HG02623 (cell line): ENCODE results near the gene DHX38.
A peak's percentile ranks its signal among the peaks of the same experiment; 100 is the strongest.

Experiments
- ATAC-seq: cut with Tn5 transposase; IDR thresholded peaks from one replicate; pipeline ENCODE4 v1.9.1; 2021; ENCODE audit warnings: moderate library complexity; ENCODE audit not compliant: unreplicated experiment

DHX38 gene

DNA sequence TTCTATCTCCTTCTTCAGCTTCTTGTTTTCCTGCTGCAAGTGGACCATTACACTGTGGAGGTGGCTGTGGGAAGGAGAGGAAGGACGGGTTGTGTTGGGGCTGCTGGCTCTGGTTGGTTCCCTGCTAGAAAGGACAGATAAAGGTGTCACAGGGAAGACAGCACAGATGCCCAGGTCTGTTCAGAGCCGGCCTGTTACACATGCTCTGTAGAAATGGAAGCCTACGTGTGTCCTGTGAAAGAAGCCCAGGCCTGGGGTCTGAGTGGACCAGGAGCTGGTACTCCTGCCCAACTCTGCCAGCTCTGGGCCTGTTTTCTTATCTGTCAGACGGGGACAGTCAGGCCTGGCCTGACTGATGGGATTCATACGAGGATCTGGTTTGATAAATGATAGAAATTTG is 26.4 kb downstream of the DHX38 start:
- ATAC-seq: no peak

- no peak for ATAC-seq
These were observed 28.7 kb downstream of the DHX38 start for GRCh38 chr16:72122308-72122707.

GRCh38 chr16:72122916-72123315 is 29.3 kb downstream of the DHX38 start:
- ATAC-seq: no peak

GRCh38 chr16:72123426-72123825 is 29.8 kb downstream of the DHX38 start:
- ATAC-seq: no peak

GRCh38 chr16:72124148-72124547 is 30.5 kb downstream of the DHX38 start:
- no peak for ATAC-seq

DNA sequence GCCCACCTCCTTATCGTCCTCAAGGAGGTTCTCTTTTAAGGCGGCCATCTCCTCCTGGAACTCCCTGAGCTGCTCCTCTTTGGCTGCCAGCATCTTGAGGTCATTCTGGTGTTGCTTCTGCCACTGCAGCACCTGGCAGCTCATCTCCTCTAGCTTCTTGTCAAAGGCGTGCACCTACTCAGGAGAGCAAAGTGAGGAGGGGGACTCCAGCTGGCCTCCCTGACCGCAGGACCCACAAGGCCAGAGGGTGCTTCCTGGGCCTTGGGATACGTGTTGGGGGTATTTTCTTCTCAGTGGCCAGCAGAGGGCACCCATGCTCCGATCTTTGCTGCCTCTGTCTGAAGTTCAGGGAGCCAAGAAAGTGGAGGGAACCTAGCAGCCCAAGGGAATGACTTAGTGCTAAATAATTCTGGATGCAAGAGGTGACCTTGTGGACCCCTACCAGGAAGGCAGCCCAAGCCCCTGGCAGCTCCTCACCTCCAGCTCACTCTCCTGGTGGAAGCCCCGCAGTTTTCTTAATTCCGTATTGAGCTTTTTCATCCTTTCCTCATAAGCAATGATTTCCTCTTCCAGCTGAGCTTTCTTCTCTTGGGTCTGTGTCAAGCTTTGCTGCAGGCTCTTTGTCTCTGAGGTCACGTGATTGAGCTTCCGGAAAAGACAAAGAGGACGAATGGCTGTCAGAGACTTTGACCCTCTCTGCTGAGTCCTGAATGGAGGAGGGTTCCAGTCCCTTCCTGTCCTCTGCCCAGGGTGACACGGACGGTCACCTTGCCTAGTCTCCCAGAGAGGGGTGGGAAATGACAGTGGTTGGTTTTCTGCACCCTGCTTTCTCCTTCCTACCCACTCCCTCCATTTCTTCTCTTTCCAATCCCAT is 31.4 kb downstream of the DHX38 start:
- peak; percentile 53 for ATAC-seq

DNA sequence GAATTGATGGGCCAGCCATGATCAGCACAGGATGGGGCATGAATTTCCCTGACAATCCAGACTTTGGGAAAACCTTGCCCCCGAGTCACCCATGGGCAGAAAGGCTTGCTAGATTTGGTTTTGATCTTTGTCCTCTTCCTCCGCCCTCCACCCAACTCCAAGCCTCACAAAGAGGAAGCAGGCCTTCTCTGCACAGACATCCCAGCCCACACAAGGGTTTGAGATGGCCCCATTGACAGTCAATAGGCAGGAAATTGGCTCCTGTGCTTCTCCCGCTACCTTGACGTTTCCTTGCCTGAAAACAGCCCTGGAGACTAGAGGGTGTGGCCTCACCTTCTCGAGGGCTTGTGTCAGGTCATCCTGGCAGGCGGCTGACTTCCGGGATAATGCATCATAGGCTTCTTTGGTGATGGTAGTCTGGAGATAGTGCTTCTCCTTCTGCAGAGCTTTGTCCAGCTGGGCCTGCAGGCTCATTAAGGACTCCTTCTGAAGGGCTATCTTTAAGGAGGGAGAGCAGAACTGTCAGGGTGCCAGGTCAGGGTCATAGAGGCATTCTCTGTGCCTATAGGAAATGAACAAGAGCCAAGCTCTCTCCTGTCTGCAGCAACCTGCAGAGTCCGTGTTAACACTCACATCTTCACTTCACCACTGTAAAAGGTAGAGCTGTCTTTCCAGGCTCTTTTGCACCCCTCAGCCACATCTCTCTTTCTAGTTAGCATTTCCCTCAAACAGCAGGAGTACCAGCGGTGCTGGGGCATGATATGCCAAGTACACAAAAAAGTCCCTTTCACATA is 32.2 kb downstream of the DHX38 start:
- no peak for ATAC-seq

DNA sequence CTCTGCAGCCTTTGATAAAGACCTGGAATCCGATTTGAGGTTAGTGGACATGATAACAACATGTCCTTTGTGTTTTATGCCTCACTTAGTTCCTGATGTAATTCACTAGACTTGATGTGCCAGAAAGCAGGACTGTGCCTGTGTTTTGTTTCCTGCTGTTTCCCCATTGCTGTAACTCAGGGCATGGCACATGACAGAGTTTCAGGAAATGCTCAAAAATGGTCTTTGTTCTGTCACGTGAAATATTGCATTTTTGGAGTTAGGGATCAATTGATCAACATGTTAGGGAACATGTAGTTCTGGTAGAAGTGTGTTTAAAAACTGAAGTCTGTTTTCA is 32.8 kb downstream of the DHX38 start:
- no peak for ATAC-seq

DNA sequence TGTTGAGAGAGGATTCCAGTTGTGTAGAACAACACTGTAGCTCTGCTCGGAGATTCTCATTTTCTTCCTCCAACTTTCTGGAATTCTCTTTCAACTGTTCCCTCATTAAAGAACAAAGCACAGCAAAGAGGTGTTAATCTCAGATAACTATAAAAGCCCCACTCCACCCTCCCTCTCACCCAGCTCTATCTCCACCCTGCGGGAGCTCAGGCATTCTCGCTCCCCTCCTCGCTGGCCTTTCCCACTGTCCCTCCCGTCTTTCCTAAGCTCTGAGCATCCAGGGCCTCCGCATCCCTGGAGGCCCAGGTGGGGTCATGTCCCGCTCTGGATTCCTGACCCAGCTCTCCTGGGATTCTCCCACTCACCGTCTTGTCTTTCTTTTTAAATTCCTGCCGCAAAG is 35.1 kb downstream of the DHX38 start:
- no peak for ATAC-seq

DNA sequence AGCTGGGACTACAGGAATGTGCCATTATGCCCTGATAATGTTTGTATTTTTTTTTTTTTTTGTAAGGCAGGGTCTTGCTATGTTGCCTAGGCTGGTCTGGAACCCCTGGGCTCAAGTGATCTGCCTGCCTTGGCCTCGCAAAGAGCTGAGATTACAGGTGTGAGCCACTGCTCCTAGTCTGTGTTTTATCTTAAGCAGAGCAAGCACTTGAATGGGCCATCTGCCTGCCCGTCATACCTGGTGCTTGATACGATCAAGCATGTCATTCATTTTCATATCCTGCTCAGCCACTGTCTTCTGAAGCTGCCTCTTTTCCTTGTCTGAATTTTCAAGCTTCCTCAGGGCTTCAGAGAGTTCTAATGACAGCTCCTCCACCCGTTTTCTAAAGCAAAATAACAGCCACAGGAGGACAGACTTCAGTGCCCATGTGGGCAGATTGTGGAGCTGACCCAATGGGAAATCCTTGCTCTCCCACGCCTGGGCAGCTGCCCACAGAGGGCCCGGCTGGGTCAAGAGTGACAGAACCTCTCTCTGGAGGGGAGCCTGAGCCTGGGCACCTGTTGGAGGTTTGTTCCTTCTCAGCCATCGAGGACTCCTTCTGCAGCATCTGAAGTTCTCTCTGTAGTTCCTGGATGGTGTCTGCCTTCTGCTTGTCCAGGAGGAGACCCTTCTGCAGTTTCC is 36.5 kb downstream of the DHX38 start:
- no peak for ATAC-seq

DNA sequence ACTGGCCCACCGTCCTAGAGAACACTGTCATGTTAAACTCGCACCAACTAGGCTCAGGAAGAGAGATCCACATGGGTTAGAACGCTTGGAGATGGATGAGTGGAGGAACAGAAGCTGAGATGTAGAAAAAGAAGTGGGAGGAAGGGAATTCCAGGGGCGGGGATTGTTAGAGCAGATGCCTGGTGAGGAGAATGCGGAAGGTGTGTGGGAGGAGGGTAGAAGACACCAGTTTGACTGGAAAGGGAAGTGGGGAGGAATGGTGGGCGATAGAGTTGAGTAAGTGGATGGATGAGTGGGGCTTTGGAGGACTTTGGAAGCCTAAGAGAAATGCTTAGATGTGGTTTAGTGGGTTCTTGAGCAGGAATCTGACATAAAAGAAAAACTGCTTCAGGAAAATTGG is 37.4 kb downstream of the DHX38 start:
- no peak for ATAC-seq

DNA sequence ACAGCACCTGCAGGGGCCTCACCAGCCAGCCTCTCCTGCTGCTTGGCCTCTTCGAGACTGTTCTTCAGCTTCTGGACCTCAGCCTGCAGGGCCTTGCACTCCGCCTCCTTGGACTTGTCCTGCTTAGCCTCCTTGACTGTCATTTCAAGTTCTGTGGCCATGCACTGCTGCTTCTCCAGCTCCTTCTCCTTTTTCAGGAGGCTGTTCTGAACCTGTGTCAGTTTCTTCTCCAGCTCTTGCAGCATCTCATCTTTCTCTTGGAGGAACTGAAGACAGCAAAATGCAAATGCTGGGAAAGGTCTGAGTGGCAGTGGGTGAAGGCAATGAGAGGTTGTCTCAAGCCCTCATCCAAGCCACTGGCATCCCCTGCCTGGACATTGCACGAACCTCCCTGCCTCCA is 39.1 kb downstream of the DHX38 start:
- ATAC-seq: no peak

GRCh38 chr16:72134507-72134906 is 40.9 kb downstream of the DHX38 start:
- no peak for ATAC-seq

DNA sequence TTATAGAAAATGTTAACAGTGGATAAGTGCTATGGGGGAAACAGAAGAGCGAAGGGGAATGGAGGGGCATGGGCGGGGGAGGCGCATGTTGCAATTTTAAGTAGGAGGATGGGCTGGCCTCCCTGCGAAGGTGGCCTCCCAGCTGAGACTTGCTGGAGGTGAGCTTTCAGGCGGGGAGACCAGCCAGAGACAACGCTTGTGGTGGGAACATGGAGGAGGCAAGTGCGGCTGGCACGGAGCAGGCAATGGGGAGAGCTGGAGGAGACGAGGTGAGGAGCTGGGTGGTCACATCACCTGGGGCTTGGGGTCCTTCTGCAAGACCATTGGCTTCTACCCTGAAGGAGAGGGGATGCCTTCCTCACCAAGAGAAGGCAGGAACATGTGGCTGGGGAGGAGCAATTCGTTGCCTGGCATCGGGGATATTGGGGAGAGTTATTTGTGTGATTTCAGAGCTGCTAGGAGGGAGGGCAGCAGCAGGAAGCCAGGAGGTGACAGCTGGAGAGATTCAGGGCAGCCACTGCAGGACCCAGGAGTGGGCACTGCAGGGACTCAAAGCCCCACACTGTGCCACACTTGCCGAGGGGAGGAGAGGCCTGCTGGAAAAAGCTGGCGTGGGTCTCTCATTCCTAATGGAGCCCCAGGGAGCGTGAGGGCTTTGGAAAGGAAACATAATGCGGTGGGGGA is 43.9 kb downstream of the DHX38 start:
- no peak for ATAC-seq

DNA sequence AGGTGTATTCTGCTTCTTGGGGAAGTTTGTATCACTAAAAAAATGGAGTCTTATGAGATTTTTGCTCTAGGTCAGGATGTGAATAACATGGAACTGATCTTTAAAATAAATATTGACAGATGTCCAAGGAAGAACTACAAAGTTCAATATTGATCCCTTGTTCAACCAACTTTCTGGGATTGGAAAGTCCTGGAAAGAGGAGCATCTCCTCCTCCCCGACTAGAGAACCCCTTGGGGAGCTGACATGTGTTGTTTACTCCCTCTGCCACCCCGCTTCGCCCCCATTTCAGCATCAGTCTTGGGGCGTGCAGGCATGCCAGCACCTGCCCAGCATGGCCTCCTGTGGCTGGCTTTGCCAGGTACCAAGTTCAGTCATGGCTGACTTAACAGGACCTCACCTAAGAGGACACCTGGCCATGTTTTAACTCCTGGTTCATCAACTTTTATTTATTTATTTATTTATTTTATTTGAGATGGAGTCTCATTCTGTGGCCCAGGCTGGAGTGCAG is 44.5 kb downstream of the DHX38 start:
- no peak for ATAC-seq

DNA sequence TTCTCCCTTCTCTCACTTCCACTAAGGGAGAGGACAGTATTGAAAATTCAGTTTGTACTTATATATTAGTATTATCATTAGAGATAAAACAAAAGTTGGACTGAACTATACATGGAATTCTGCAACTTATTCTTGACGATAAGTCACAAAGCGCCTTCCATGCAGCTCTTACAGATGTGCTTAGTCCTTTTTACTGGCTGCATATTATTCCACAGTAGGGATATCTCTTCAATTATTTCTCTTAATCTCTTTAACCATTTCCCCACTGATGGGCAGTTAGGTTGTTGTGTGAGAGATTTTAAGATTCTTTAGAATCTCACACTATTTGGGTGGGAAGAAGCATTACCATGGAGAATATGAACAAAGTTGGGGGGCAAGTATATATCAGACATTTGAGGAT is 46.3 kb downstream of the DHX38 start:
- ATAC-seq: no peak

DNA sequence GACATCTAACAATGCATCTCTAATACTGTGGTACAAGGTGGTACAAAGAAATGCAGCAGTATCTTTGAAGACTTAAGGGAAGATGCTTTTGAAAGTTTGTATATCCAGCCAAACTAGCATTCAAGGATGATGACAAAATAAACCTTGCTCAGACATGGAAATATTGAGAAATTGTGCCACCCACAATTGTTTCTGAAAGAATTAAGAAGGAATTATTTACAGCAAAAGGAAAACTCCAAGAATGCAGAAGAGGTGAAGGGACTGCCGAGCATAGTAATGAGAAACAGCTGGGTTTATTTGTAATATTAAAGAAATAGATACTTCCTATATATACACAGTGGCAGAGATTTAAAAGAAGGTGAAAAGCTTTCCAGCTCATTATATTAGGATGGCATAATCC is 48.8 kb downstream of the DHX38 start:
- no peak for ATAC-seq

GRCh38 chr16:72149676-72150464 is 56.2 kb downstream of the DHX38 start:
- ATAC-seq: no peak

DNA sequence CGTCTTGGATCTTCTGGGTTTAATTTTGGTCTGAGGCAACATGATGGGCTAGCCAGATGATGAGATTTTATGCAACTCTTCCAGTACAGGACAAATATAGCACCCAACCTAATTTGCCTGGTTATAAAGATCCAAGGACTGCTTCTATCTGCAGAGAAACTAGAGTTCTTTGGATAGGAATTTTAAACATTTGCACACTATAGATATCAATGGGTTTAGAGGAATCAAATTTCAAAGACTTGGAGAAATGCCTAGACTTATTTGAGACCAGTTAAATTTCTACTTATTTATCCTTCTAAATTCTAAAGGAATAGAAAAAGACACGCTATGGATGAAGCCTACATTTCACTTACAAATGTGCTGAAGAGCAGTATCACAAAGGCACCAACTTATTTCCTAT is 65.7 kb downstream of the DHX38 start:
- no peak for ATAC-seq

- ATAC-seq: no peak
These were observed 66.2 kb downstream of the DHX38 start for GRCh38 chr16:72159801-72160200.
